ENCODE data around the gene MIS12.

The MIS12 gene

GRCh38 chr17:5478992-5479391 lies 7.4 kb upstream of the MIS12 start:
- no peak overlapping the region for H3K27ac Mint-ChIP-seq
- CTCF ChIA-PET, result no interaction called here
- H3K36me3 Mint-ChIP-seq, result peaks cover 72% of the 10 kb centered on the region

GRCh38 chr17:5480962-5481361 lies 5.4 kb upstream of the MIS12 start:
- Mint-ChIP-seq H3K27me3 (no peaks in the 10 kb centered on the region), H3K36me3 (peaks cover 67% of the 10 kb centered on the region), H3K27ac (no peak overlapping the region), H3K4me3 (no peak overlapping the region), H3K9me3 (no peaks in the 10 kb centered on the region), H3K4me1 (peaks cover 32% of the 10 kb centered on the region)
- no peak for DNase-seq
- CTCF ChIA-PET, result no interaction called here

More at GRCh38 chr17:5478992-5479391, 7.4 kb upstream of the MIS12 start:
- no peaks in the 10 kb centered on the region for H3K27me3 Mint-ChIP-seq
- no peak overlapping the region for H3K4me3 Mint-ChIP-seq
- H3K9me3 Mint-ChIP-seq, result no peaks in the 10 kb centered on the region
- no peak for DNase-seq
- peaks cover 12% of the 10 kb centered on the region for H3K4me1 Mint-ChIP-seq

DNA sequence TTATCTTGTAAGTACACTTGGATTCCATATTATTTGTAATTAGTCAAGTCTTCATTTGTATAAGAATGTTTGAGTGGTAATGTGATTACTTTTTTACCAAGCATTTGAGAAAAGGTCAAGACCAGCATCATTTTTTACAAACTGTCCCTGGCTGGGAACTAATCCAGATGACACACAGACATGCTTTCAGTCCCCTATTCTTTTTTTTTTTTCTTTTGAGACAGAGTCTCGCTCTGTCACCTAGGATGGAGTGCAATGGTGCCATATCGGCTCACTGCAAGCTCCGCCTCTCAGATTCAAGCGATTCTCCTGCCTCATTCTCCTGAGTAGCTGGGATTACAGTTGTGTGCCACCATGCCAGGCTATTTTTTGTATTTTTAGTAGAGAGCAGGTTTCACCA lies 4.9 kb upstream of the MIS12 start:
- Mint-ChIP-seq H3K4me3 (no peak overlapping the region), H3K27me3 (no peaks in the 10 kb centered on the region), H3K27ac (no peak overlapping the region), H3K36me3 (peaks cover 65% of the 10 kb centered on the region), H3K9me3 (no peaks in the 10 kb centered on the region), H3K4me1 (peaks cover 32% of the 10 kb centered on the region)
- DNase-seq, result no peak
- CTCF ChIA-PET, result no interaction called here

GRCh38 chr17:5485270-5486205 lies 828 bp upstream of the MIS12 start, which contains the start of gene DERL2:
Gene DERL2 (minus strand): TSS chr17:5486178. CDS start chr17:5486161, 17 bp downstream.
- Mint-ChIP-seq H3K27me3 (no peaks in the 10 kb centered on the region), H3K9me3 (no peaks in the 10 kb centered on the region), H3K4me1 (peaks cover 54% of the 10 kb centered on the region), H3K4me3 (peak within 1 kb of the TSS; percentile 94), H3K36me3 (peaks cover 67% of the 10 kb centered on the region), H3K27ac (peak within 1 kb of the TSS; percentile 99)
- DNase-seq, result no peak
- CTCF ChIA-PET, result interaction anchor here (0.7 kb wide), 1 partner anchor 16 kb away, joined by 3 read pairs; no protein-coding TSS in a partner anchor

DNA sequence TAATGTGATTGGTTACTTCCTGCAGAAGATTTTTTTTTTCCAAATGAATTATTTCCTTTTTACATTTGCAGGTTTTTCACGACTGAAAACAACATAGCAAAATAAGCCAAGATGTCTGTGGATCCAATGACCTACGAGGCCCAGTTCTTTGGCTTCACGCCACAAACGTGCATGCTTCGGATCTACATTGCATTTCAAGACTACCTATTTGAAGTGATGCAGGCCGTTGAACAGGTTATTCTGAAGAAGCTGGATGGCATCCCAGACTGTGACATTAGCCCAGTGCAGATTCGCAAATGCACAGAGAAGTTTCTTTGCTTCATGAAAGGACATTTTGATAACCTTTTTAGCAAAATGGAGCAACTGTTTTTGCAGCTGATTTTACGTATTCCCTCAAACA lies 2.4 kb downstream of the MIS12 start:
- Mint-ChIP-seq H3K4me3 (no peak overlapping the region), H3K27me3 (no peaks in the 10 kb centered on the region), H3K4me1 (peaks cover 45% of the 10 kb centered on the region), H3K9me3 (peaks cover 4% of the 10 kb centered on the region), H3K27ac (no peak overlapping the region), H3K36me3 (peaks cover 58% of the 10 kb centered on the region)
- no peak for DNase-seq
- CTCF ChIA-PET, result interaction anchor here (0.7 kb wide), 1 partner anchor 26 kb away, joined by 3 read pairs; no protein-coding TSS in a partner anchor

DNA sequence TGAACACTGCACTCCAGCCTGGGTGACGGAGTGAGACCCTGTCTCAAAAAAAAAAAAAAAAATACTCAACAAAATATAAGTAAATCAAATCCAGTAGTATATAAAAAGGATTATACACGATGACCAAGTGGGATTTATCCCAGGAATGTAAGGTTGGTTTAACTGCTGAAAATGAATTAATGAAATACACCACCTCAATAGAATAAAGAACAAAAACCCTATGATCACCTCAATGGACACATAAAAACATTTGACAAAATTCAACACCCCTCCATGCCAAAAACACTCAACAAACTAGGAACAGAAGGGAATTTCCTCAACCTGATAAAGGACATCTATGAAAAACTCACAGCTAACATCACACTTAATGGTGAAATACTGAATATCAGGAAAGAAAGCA lies 6.6 kb downstream of the MIS12 start:
- H3K27me3 Mint-ChIP-seq, result no peaks in the 10 kb centered on the region
- H3K4me3 Mint-ChIP-seq, result no peak overlapping the region
- CTCF ChIA-PET, result no interaction called here
- peaks cover 37% of the 10 kb centered on the region for H3K36me3 Mint-ChIP-seq
- H3K9me3 Mint-ChIP-seq, result peaks cover 4% of the 10 kb centered on the region
- DNase-seq, result no peak
- peaks cover 11% of the 10 kb centered on the region for H3K4me1 Mint-ChIP-seq
- no peak overlapping the region for H3K27ac Mint-ChIP-seq

- CTCF ChIA-PET, result interaction anchor here (0.6 to 1.4 kb wide), 2 partner anchors 26 to 60 kb away, joined by 3 read pairs; partner anchors contain the start of gene C1QBP
- Mint-ChIP-seq H3K27me3 (peaks cover 19% of the 10 kb centered on the region), H3K4me1 (peaks cover 14% of the 10 kb centered on the region), H3K27ac (no peak overlapping the region), H3K9me3 (no peaks in the 10 kb centered on the region), H3K4me3 (peak overlapping the region; percentile 85), H3K36me3 (peaks cover 30% of the 10 kb centered on the region)
- DNase-seq, result no peak
These were observed 13.3 kb downstream of the MIS12 start for GRCh38 chr17:5499476-5500231.

GRCh38 chr17:5500247-5500588 lies 13.9 kb downstream of the MIS12 start:
- Mint-ChIP-seq H3K4me3 (peak overlapping the region; percentile 85), H3K27me3 (peaks cover 19% of the 10 kb centered on the region), H3K27ac (peak overlapping the region; percentile 68), H3K4me1 (peaks cover 14% of the 10 kb centered on the region), H3K36me3 (peaks cover 30% of the 10 kb centered on the region), H3K9me3 (no peaks in the 10 kb centered on the region)
- CTCF ChIA-PET, result interaction anchor here (0.6 to 1.4 kb wide), 2 partner anchors 26 to 61 kb away, joined by 3 read pairs; partner anchors contain the start of gene C1QBP
- no peak for DNase-seq

- peaks cover 14% of the 10 kb centered on the region for H3K4me1 Mint-ChIP-seq
- CTCF ChIA-PET, result interaction anchor here (1.4 kb wide), 1 partner anchor 62 kb away, joined by 3 read pairs; the partner anchor contains the start of gene C1QBP
- peak; percentile 81 for DNase-seq
- H3K36me3 Mint-ChIP-seq, result peaks cover 30% of the 10 kb centered on the region
- H3K27me3 Mint-ChIP-seq, result peaks cover 19% of the 10 kb centered on the region
- H3K27ac Mint-ChIP-seq, result peak overlapping the region; percentile 68
- H3K9me3 Mint-ChIP-seq, result no peaks in the 10 kb centered on the region
- H3K4me3 Mint-ChIP-seq, result peak overlapping the region; percentile 85
These were observed 14.4 kb downstream of the MIS12 start for GRCh38 chr17:5500589-5501391.

GRCh38 chr17:5501685-5502084 lies 15.3 kb downstream of the MIS12 start:
- DNase-seq, result no peak
- H3K27me3 Mint-ChIP-seq, result peaks cover 19% of the 10 kb centered on the region
- peaks cover 14% of the 10 kb centered on the region for H3K4me1 Mint-ChIP-seq
- CTCF ChIA-PET, result interaction anchor here (0.6 kb wide), 1 partner anchor 17 kb away, joined by 3 read pairs; no protein-coding TSS in a partner anchor
- H3K4me3 Mint-ChIP-seq, result peak overlapping the region; percentile 59
- H3K36me3 Mint-ChIP-seq, result peaks cover 33% of the 10 kb centered on the region
- no peaks in the 10 kb centered on the region for H3K9me3 Mint-ChIP-seq
- H3K27ac Mint-ChIP-seq, result peak overlapping the region; percentile 53

- Mint-ChIP-seq H3K27ac (no peak overlapping the region), H3K27me3 (peaks cover 19% of the 10 kb centered on the region)
These were observed 16.2 kb downstream of the MIS12 start for GRCh38 chr17:5502552-5502951.

DNA sequence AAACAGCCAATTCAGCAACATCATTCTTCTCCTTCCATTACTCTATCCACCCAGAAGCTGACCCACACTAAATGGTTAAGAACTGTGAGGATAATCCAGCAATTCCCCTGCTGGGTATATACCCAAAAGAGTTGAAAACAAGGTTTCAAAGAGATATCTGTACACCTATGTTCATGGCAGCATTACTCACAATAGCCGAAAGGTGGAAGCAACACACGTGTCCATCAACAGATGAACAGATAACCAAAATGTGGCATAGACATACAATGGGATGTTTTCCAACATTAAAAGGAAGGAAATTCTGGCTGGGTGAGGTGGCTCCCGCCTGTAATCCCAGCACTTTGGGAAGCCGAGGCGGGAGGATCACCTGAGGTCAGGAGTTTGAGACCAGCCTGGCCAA lies 19.9 kb downstream of the MIS12 start:
- Mint-ChIP-seq H3K36me3 (peaks cover 39% of the 10 kb centered on the region), H3K9me3 (no peaks in the 10 kb centered on the region), H3K4me3 (no peak overlapping the region), H3K4me1 (peaks cover 5% of the 10 kb centered on the region), H3K27ac (no peak overlapping the region), H3K27me3 (no peaks in the 10 kb centered on the region)
- CTCF ChIA-PET, result no interaction called here
- DNase-seq, result no peak

More at GRCh38 chr17:5502552-5502951, 16.2 kb downstream of the MIS12 start:
- Mint-ChIP-seq H3K4me3 (no peak overlapping the region), H3K4me1 (peaks cover 14% of the 10 kb centered on the region), H3K36me3 (peaks cover 35% of the 10 kb centered on the region), H3K9me3 (no peaks in the 10 kb centered on the region)
- CTCF ChIA-PET, result no interaction called here
- DNase-seq, result no peak

DNA sequence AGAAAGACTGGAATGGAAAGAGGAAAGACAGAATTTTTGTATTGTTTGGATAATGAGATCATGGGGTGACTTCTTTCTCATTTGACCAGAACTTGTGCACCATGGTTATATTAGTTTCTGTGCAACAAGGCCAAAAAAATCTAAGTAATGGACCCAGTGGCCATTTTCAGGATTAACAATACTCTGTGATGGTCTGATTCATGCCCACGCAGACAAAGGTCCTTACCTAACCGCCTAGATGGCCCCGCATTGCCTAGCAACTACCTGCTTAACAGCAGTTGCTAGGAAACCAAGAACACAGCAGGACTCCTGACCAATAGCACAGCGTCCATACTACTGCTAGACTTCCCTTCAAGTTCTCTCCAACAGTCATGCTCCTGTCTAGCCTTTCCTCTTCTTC lies 22.4 kb downstream of the MIS12 start:
- no peaks in the 10 kb centered on the region for H3K9me3 Mint-ChIP-seq
- DNase-seq, result no peak
- no peak overlapping the region for H3K27ac Mint-ChIP-seq
- H3K27me3 Mint-ChIP-seq, result no peaks in the 10 kb centered on the region
- H3K4me3 Mint-ChIP-seq, result no peak overlapping the region
- CTCF ChIA-PET, result no interaction called here
- peaks cover 23% of the 10 kb centered on the region for H3K4me1 Mint-ChIP-seq
- H3K36me3 Mint-ChIP-seq, result peaks cover 48% of the 10 kb centered on the region

GRCh38 chr17:5509482-5509881 lies 23.1 kb downstream of the MIS12 start:
- CTCF ChIA-PET, result no interaction called here
- DNase-seq, result no peak
- H3K27ac Mint-ChIP-seq, result no peak overlapping the region
- no peak overlapping the region for H3K4me3 Mint-ChIP-seq
- peaks cover 3% of the 10 kb centered on the region for H3K9me3 Mint-ChIP-seq
- peaks cover 28% of the 10 kb centered on the region for H3K4me1 Mint-ChIP-seq
- peaks cover 51% of the 10 kb centered on the region for H3K36me3 Mint-ChIP-seq
- no peaks in the 10 kb centered on the region for H3K27me3 Mint-ChIP-seq
